Fibroblast of gingiva (primary cell): ENCODE measurements around the gene MX1.
"Not testable (repeated sequence)": the region's sequence is repeated elsewhere in the genome, so short reads cannot be mapped to it uniquely, and the experiment has no call there.

Experiments used
- DNase-seq: peaks from one replicate; pipeline ENCODE4 v3.0.0-alpha.2; 2011; ENCODE audit warnings: low read depth

MX1 gene

GRCh38 chr21:41407541-41408460 lies 18.2 kb upstream of the MX1 start:
- DNase-seq: no peak

GRCh38 chr21:41410361-41410760 lies 15.7 kb upstream of the MX1 start:
- no peak for DNase-seq

GRCh38 chr21:41410767-41411448 lies 15.1 kb upstream of the MX1 start:
- no peak for DNase-seq

GRCh38 chr21:41411449-41412089 lies 14.5 kb upstream of the MX1 start:
- no peak for DNase-seq

- not testable (repeated sequence) for DNase-seq
Measured at GRCh38 chr21:41417505-41417904, 8.5 kb upstream of the MX1 start.

GRCh38 chr21:41418393-41418792 lies 7.6 kb upstream of the MX1 start:
- DNase-seq: no peak

- DNase-seq: no peak
Measured at GRCh38 chr21:41418956-41419680, 6.9 kb upstream of the MX1 start.

- peak; percentile 79 for DNase-seq
Measured at GRCh38 chr21:41419921-41420862, 5.8 kb upstream of the MX1 start.

- DNase-seq: not testable (repeated sequence)
Measured at GRCh38 chr21:41420998-41421397, 5.0 kb upstream of the MX1 start.

- DNase-seq: no peak
Measured at GRCh38 chr21:41422546-41423304, 3.3 kb upstream of the MX1 start.

GRCh38 chr21:41423305-41423636 lies 2.8 kb upstream of the MX1 start:
- DNase-seq: not testable (repeated sequence)

GRCh38 chr21:41425588-41425953 lies 468 bp upstream of the MX1 start:
- DNase-seq: no peak

- DNase-seq: no peak
Measured at GRCh38 chr21:41426676-41427404, 801 bp downstream of the MX1 start.

- DNase-seq: no peak
Measured at GRCh38 chr21:41427556-41427955, 1.5 kb downstream of the MX1 start.

- no peak for DNase-seq
Measured at GRCh38 chr21:41428311-41428710, 2.3 kb downstream of the MX1 start.

GRCh38 chr21:41428847-41429246 lies 2.8 kb downstream of the MX1 start:
- no peak for DNase-seq

GRCh38 chr21:41429305-41429704 lies 3.3 kb downstream of the MX1 start:
- no peak for DNase-seq

- DNase-seq: no peak
Measured at GRCh38 chr21:41429925-41430491, 4.0 kb downstream of the MX1 start.

GRCh38 chr21:41431788-41432548 lies 5.9 kb downstream of the MX1 start:
- DNase-seq: no peak
